ACHN (cell line): ENCODE data around the gene ATF4.

Source experiments
- DNase-seq: peaks from one replicate; pipeline ENCODE4 v3.0.0-alpha.2; 2015
- in situ Hi-C: cut with HindIII; loops from 2 replicates; pipeline ENCODE4 v1.10.0; 2017; ENCODE audit warnings: low sequenced_read_pairs, low pct_ligation_motif_present, low pct_unique_long_range_greater_than_20kb

ATF4 gene

DNA sequence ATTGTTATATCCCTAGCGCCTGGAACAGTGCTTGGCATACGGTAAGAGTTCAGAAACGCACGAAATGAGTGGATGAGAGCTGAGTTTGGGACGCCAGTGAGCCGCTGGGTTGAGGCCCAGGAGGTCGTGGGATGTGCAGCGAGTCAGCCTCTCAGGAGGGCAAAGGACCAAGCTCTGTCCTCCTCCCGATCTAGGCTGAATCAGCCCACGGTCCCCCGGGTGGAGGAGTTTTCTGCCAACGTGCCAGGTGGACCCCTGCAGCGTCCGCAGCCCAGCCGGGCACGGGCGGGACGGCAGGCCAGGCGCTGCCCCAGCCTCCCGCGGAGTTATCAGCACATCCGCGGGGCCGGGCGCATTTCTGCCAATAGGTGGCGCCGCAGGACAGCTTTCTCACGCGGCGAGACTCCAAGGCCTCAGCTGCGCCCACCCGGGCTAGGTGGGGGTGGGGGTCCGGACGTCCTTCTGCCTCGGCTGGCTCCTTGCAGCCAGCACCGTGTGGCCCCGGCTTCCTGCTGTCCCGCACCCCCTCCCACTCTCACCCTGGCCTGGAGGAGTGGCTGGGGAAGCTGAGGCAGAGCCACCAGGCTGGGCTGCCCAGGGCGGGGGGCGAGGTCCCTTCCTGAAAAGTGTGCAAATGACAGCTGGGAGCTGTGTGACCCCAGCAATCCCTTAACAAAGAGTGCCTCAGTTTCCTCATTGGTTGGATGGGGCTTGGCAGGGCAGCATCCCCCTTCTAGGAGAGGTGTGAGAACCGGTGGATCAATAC lies 14.4 kb downstream of the ATF4 start:
- in situ Hi-C loops, result no loop called here
- DNase-seq, result peak; percentile 66

GRCh38 chr22:39535357-39535725 lies 15.0 kb downstream of the ATF4 start:
- DNase-seq, result no peak
- in situ Hi-C loops, result no loop called here

DNA sequence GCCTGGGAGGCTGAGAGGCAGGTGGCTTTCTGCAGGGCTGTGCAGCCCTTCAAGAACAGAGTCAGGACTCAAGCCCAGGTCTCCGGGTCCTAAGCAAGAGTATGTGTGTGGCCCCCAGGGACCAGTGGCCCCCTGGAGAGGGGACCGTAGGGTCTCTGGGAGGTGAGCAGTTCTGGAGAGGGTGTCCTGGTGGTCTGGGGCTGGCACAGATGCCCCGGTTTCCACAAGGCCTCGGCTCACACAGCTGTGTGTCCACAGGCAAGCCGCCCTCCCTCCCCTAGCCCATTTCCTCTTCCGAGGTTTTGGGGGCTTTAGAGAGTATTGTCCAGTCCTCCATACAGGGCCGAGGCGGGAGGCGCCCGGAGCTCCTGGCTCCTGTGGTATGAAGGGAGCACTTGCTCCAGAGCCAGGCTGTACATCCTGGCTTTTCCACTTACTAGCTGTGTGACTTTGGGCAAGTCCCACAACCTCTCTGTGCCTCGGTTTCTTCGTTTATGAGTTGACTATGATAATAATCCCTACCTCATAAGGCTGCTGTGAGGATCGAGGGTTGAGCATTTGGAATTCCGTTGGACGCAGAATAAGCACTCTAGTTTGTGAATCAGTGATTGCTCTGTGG lies 15.6 kb downstream of the ATF4 start:
- no peak for DNase-seq
- in situ Hi-C loops, result no loop called here

DNA sequence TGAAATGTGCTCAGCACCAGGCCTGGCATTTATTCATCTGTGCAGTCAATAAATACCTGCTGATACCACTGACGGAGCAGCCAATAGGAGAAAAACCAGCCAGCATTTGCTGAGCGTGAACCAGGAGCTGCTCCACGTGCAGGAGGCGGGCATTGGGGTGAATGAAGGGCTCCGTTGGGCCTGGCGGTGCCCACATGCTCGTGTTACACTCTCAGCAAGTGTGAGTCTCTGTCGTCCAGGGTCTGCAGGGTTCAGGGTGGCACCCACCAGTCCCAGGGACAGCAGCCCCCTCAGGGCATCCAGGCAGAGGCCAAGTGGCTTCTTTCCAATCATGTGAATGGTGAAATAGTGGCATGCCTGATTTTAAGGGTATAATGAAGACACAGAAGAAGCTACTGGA lies 16.3 kb downstream of the ATF4 start:
- DNase-seq, result no peak
- in situ Hi-C loops, result no loop called here

GRCh38 chr22:39537975-39538374 lies 17.6 kb downstream of the ATF4 start:
- in situ Hi-C loops, result no loop called here
- DNase-seq, result no peak

DNA sequence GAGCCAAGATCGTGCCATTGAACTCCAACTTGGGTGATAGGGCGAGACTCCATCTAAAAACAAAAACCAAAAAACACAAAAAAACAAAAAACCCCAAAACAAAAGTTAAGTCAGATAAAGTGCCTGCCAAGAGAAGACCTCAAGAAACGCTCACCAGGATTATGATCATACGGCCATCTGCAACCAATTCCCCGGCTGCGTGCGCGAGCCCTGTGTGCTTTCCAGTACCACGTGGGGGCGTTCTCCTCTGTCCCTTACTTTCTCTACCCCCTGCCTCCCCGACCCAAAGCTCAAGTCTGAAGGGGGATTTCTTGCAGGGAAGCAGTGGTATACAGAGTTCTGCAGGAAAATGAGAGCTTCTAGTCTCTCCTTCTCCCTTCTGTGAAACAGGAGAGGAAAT lies 22.7 kb downstream of the ATF4 start:
- DNase-seq, result peak; percentile 44
- in situ Hi-C loops, result no loop called here

DNA sequence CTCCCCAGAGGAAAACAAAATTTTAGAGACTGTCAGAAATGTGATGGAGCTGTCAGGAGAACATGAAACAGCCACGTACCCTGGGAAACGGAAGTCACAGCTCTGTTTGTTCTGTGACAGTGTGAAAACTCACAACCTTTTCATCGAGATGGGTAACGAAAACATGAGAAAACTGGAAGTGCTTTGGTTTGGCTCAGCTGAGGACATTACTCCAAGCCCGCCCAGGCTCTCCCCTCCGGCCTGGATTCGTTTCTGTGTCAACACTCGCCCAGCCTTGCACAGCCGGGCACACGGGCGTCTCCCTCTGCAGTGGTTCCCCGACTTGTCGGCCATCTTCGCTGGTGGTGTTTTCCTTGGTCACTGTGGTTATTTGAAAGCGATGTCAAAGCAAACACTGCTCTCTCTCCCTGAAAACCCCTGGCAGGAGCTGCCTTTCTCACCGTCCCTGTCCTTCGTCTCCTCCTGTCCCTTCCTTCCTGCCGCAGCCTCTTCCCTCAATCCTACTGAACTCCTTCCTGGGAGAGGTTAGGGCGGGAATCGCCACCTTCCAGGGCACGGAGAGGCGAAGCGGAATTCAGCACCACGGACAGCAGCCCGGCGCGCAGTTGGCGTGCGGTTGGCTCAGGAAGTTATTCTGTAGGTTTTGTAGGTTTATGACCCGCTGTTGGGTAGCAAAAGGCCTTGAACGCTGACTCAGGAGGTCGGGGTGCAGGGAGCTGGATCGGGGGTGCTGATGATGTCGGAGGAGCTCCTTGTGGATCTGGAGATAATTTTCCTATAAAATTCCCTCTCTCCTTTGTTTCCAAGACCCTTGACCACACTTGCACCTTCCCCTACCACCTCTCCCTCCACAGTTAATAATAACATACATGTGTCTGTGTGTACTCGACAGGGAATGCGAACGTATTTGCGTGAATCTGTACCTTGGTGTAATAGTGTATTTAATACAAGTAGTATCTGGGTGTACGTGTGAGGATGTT lies 25.3 kb downstream of the ATF4 start:
- DNase-seq, result peak; percentile 58
- in situ Hi-C loops, result no loop called here

- in situ Hi-C loops, result no loop called here
- DNase-seq, result peak; percentile 28
Observed at GRCh38 chr22:39546889-39547586, 26.7 kb downstream of the ATF4 start.

DNA sequence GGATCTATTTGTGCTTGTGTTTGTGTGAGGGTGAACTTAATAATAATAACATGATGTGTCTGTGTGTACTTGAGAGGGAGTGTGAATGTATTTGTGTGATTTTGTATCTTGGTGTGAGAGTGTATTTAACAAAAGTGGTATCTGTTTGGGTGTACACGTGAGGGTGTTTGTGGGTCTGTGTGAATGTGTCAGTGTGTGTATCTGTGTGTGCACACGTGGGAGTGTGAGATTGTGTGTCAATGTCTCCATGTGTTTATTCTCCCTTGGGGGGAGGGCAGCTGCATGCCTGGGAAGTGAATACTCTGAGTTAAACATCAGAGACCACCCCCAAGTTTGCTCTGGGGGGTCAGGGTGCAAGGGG lies 27.2 kb downstream of the ATF4 start:
- no peak for DNase-seq
- in situ Hi-C loops, result no loop called here

DNA sequence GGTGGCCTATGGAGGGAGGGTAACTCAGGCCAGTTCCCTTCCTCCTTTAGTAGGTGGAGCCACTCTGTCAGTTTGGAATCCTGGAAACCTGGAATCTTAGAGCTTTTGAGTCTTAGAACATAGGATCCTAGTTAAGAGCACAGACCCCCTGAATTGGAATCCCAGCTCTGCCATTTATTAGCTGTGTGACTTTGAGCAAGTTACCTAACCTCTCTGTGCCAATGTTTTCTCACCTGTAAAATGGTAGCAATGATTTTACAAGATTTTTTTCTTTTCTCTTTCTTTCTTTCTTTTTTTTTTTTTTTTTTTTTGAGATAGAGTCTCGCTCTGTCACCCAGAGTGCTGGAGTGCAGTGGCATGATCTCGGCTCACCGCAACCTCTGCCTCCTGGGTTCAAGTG lies 33.1 kb downstream of the ATF4 start:
- no peak for DNase-seq
- in situ Hi-C loops, result loop anchor here (5.0 kb wide), 1 partner anchor 39 kb away; no protein-coding TSS in a partner anchor

- in situ Hi-C loops, result loop anchor here (5.0 kb wide), 1 partner anchor 38 kb away; no protein-coding TSS in a partner anchor
- no peak for DNase-seq
Observed at GRCh38 chr22:39554151-39554550, 33.8 kb downstream of the ATF4 start.

DNA sequence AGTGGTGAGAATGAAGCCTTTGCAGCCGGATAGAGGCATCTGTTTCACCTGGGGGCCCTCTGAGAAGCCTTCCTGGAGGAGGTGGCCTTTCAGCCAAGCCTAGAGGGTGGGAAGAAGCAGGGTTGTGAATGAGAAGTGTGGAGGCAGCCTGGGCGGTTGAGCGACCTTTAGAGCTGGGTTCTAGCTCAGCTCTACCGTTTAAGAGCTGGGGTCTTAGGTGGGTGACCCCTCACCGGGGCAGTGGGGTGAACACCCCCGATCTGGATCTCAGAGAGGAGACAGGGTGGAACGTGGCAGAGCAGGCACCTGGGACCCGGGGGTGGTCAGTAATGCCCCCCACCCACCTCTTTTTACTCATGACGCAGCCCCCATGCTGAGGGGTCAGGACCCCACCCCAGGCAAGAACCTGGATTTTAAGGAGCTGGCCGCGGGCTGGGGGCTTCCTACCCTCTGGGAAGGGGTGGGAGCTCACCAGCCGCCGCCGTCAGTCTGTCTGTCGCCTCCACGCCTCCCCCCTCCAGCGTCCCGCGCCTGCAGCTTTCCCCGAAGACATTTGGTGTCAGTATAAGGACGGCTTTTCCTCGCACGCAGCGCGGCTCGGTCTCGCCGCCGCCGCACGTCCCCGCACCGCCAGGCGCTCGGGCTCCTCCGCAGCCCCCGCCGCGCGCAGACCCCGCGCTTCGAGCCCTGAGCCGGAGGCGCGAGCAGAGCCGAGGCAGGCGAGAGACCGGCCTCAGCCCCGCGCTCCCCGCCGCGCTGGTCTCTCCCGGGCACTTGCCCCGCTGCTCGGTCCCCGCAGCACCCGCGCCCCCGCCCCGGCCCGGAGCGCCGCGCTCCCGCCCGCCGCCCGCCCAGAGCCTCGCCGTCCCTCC lies 36.8 kb downstream of the ATF4 start:
- DNase-seq, result peak; percentile 6
- in situ Hi-C loops, result no loop called here

DNA sequence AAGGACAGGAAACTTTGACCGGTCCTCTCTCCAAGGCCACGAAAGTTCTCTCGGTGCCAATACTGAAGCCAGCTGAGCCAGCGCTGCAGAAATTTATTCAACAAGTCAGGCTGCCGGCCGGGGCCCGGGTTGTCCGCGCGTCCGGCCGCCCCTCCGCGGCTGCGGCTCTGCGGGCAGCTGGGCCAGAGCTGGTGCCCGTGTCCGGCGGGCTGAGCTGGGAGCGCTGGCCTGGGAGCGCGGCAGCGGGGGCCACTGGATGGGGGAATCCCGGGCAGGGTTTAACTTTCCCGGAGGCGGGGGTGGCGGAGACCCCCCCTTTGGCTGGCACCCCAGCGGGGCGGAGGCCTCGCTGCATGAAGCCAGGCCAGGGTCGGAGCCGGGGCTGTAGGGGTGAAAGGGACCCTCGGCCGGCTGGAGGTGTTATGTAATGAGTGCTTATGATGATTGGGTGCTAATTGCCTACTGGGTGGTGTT lies 37.9 kb downstream of the ATF4 start:
- in situ Hi-C loops, result no loop called here
- no peak for DNase-seq

DNA sequence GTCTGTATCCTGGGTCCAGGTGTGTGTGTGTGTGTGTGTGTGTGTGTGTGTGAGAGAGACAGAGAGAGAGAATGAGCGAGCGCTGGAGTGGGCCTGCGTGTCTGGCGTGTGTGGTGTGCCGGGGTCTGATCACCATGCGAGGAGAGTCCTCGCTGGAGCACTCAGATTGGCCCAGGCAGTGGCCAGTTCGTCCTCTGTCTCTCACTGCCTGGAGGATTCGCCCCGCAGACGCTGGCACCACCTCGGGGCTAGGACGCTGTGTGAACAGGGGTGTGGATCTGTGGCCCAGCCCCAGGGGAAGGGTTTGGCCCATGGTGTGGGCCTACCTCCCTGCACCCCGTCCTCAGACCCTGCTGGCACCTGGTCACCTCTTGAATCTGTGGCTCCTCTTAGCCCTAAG lies 38.6 kb downstream of the ATF4 start:
- no peak for DNase-seq
- in situ Hi-C loops, result no loop called here

DNA sequence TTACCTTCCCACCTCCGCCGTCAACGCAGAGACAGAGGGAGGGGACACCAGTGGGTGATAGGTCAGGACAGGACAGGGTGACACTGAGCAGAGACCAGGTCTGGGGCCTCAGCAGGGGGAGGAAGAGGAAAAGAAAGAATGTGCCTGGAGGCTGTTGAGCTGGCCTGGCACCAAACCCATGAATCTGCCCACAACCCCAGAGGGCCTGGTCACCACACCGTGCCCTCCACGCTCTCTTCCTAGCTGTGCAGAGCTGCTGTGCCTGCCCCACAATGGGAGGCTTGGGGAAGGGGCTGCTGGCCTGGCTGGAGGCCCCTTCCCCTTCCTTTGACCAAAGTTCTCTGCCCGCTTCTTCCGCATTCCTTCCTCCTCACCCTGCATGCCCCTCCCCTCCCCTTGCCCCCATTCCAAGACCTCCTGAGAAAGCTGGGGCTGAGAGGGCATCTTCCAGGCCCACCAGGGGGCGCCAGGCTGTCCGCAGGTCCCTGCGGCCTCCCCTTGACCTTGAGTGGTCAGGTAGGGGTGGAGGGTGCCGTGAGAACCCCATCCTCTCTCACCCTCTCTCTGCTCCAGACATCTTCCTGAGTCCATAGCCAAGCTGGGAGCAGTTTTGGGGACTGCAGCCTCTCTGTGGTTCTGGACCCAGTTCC lies 39.2 kb downstream of the ATF4 start:
- DNase-seq, result peak; percentile 22
- in situ Hi-C loops, result no loop called here

DNA sequence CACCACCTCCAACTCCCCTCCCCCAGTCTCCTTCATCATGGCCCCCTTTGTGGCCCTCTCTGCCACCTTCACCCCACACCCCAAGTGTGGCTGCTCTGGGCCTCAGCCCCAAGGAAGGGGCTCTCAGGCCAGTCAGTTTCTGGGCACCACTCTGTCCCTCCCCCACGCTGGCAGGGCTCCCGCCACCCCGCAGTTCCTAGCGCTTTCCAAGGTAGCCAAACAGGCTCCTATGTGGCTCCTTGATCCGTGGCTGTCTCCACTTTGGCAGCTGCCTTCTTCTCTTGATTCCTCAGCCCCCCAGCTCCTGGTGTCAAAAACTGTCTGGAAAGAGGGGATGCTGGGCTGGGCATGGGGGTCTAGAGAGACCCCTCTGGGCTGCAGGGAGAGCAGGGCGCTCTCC lies 39.8 kb downstream of the ATF4 start:
- DNase-seq, result no peak
- in situ Hi-C loops, result no loop called here

DNA sequence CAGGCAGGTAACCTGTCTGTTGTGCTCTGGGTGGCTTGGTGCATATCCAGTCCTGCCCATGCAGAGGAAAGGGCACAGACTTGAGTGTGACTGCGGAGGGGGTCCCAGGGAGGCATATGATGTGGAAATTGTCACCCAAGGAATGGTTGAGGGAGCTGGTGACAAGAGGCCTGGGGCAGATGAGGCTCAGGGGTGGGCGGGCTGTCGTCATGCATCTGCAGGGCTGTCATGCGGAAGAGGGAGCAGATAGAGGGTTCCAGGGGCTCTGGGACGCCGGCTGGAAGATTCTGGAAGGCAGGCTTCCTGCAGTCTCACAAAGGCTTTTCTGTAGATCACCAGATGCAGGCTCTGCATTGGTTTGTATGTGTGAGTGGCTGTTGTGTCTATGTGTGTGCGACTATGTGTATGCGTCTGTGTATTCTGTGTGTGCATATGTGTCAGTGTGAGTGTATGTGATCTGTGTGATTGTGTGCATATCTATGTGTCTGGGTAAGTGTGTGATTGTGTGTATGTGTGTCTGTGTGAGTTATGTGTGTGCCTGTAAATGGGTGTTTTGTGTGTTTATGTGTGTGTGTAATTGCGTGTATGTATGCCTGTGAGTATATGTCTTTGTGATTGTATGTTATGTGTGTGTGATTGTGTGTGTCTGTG lies 42.6 kb downstream of the ATF4 start:
- no peak for DNase-seq
- in situ Hi-C loops, result no loop called here
